Skin epidermis (tissue), 12 donors: ENCODE data around the gene IER5.
A peak's percentile ranks its signal among the peaks of the same experiment; 100 is the strongest.

Experiments used
- H3K27ac ChIP-seq, 21 experiments: fragments of 200-600 bp; sonication (generic) in 11 of 21; one replicate each; pipeline ENCODE4 v1.5.0; 2020; ENCODE audit warnings: mild to moderate bottlenecking in 3 of 21, inconsistent platforms in 2 of 21, moderate library complexity in 2 of 21
- H3K4me3 ChIP-seq, 7 experiments: fragments of 200-600 bp; sonication (generic) in 2 of 7; one replicate each; pipeline ENCODE4 v1.5.0; 2020; ENCODE audit warnings: inconsistent platforms in 2 of 7, mild to moderate bottlenecking in 2 of 7, moderate library complexity in 1 of 7

Gene IER5

DNA sequence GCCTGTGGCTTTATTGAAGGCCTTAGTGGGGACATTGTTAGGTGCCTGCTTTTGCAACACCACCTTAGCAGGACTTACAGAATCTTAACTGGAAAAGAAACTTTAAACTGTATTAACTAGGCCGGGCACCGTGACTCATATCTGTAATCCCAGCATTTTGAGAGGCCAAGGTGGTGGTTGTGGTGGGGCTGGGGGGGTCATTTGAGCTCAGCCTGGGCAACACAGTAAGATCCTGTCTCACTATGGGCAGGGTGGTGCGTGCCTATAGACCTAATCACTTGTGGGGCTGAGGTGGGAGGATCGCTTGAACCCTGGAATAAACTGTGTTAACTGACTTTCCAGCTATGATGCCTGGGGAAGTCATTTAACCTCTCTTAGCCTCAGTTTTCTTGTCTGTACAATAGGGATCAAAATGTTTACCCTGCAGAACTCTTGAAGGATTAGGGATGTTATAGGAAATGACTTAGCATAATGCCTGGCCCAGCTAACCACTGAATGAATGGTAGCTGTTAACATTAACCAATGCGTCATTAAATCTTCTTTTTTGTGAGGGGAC is 39.5 kb downstream of the IER5 start:
- Histone ChIP-seq H3K27ac (peak overlapping the region in 3 of 21 experiments; percentile 30 to 48 (median 48)), H3K4me3 (no peak overlapping the region)

DNA sequence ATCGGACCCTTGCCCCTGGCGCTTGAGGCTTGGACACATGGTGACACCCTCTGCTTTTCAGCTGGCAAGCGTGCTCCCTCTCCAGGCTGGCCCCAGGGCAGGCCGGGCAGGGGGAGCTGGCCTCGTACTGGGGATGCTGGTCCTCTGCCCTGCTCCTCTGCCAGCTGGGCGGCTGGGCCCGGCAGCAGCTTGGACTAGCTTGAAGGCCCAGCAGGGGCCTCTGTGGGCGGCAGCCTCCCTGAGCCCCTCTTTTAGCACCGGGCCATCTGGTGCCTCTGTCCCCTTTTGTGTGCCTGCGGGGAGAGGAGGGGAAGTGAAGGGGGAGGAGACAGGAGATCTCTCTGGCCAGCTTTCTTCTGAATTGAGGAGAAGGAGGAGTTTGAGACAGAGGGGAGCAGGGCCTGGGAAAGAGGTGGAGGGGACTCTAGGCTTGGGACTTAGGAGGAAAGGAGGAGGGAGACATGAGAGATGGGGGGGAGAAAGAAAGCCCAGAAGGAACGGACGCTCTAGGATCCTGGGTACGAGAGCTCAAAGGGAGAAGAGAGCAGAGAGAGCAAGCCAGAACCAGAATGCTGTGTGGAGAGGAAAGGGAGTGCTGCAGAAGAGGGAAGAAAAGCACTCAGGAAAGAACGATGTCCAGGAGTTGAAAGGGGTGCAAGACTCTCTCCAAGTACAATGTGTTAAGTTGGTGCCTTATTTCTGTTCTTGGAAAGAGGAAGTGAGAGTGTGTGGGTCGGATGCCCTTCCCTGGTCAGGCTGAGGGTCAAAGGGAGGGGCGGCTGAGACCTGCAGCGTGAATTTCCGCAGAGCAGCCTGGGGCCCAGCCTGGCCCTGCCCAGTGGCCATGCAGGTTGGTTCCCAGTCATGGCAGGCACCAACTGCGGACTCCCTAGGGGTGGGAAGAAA is 40.3 kb downstream of the IER5 start:
- H3K27ac ChIP-seq: peak overlapping the region in 11 of 21 experiments; percentile 15 to 70 (median 48)

GRCh38 chr1:181129771-181130606 is 41.5 kb downstream of the IER5 start:
- H3K4me3 ChIP-seq: no peak overlapping the region
- no peak overlapping the region for H3K27ac ChIP-seq

More for the DNA sequence above, 40.3 kb downstream of the IER5 start:
- H3K4me3 ChIP-seq: no peak overlapping the region

- Histone ChIP-seq H3K4me3 (no peak overlapping the region), H3K27ac (no peak overlapping the region)
Observed at GRCh38 chr1:181131255-181131941, 42.9 kb downstream of the IER5 start.

GRCh38 chr1:181133441-181133951 is 45.0 kb downstream of the IER5 start:
- no peak overlapping the region for H3K4me3 ChIP-seq

GRCh38 chr1:181133969-181134418 is 45.5 kb downstream of the IER5 start:
- Histone ChIP-seq H3K27ac (peak overlapping the region in 12 of 21 experiments; percentile 34 to 96 (median 58)), H3K4me3 (no peak overlapping the region)

More at GRCh38 chr1:181133441-181133951, 45.0 kb downstream of the IER5 start:
- peak overlapping the region in 10 of 21 experiments; percentile 11 to 89 (median 54) for H3K27ac ChIP-seq

DNA sequence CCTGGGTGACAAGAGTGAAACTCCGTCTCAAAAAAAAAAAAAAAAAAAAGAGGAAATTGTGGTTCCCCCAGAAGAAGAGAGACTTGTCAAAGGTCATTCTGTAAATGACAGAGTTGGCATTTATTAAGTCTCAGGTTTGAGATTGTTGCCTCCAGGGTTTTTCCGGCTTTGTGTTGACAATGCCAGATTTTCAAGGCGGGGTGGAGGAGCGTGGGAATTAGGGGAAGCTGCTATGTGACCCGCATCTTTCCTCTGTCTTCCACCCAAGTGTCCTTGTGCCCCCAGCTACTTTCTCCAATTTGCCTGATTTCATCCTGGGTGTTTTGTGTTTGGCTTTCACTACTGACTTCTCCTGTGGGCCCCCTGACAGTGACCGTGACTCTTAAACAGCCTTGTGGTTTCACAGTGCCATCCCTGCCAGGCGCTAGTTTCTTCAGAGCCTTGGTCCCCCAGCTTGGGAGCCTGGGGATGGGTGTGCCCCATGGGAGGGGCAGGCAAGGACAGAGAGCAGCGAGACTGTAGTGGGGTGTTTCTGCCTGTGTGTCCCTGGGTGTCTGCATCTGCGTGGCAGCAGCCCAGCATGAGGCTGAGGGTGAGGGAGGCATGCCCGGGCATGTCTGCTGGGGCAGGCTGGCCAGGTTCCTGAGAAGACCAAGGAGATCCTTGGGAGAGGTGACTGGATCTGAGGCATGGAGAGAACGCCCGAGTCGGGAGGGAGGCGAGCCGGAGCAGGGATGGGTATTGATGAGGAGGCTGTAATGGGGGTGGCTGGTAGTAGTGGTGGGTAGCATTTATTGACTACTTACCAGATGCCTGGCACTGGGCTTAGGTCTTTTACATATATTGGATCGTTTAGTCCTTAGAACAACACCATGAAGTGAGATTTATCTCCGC is 46.3 kb downstream of the IER5 start:
- Histone ChIP-seq H3K4me3 (no peak overlapping the region), H3K27ac (peak overlapping the region in 20 of 21 experiments; percentile 35 to 96 (median 81))

DNA sequence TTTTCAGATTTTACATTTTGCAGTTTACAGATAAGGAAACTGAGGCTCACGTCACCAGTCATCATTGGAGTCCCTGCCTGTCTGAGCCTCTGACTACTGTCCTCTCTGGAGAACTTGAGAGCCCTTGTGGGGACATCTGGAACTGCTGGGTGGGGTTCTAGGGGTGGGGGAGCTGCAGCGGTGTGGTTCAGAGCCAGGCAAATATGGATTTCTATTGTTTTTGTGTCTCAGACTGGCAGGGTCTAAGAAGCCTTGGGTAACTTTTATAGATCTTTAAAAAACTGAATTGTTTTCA is 46.9 kb downstream of the IER5 start:
- Histone ChIP-seq H3K27ac (peak overlapping the region in 20 of 21 experiments; percentile 35 to 96 (median 81)), H3K4me3 (no peak overlapping the region)

- H3K4me3 ChIP-seq: no peak overlapping the region
- peak overlapping the region in 17 of 21 experiments; percentile 35 to 96 (median 81) for H3K27ac ChIP-seq
Observed at GRCh38 chr1:181135815-181136737, 47.6 kb downstream of the IER5 start.

DNA sequence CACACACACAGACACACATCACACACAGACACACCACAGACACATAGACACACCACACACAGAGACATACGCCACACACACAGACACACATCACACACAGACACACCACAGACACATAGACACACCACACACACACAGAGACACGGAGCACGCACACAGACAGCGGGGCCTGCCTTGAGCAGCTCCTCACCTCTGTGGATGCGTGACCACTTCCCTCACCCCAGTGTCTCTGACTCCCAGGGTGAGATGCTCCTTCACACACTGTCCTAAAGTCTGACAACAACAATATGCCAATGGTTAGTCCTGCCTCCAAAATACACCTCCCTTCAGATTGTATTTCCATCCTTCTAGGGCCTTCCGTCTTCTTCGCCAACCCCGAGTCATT is 48.2 kb downstream of the IER5 start:
- Histone ChIP-seq H3K27ac (peak overlapping the region in 9 of 21 experiments; percentile 40 to 96 (median 83)), H3K4me3 (no peak overlapping the region)

GRCh38 chr1:181137217-181137743 is 48.8 kb downstream of the IER5 start:
- Histone ChIP-seq H3K4me3 (no peak overlapping the region), H3K27ac (no peak overlapping the region)

GRCh38 chr1:181139631-181140061 is 51.1 kb downstream of the IER5 start:
- Histone ChIP-seq H3K4me3 (no peak overlapping the region), H3K27ac (no peak overlapping the region)

GRCh38 chr1:181140398-181140797 is 51.9 kb downstream of the IER5 start:
- Histone ChIP-seq H3K27ac (peak overlapping the region in 3 of 21 experiments; percentile 30 to 57 (median 48)), H3K4me3 (no peak overlapping the region)

- H3K4me3 ChIP-seq: no peak overlapping the region
- peak overlapping the region in 5 of 21 experiments; percentile 1 to 57 (median 30) for H3K27ac ChIP-seq
Observed at GRCh38 chr1:181140891-181141290, 52.4 kb downstream of the IER5 start.

DNA sequence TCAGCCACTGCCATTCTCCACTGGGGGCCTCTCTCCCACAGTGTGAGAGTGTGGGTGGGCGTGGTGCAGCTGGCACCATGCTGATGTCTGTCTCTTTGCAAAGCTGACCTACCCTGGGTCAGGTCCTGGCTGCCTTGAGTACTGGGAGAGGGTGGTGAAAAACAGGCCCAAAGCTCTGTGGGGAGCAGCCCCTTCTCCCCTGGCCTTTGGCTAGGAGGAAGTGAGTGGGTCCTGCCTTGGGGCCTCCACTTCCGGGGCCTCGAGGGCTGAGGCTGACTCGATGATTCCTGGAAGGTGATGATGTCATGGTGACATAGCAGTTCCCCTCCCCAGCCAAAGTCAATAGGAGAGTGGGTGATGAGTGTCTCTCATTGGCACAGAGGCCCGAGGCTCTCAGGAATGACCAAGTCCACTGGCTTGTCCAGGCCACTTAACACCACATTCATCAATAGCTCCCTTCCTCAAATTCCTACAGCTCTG is 53.0 kb downstream of the IER5 start:
- peak overlapping the region in 8 of 21 experiments; percentile 1 to 62 (median 32) for H3K27ac ChIP-seq
- no peak overlapping the region for H3K4me3 ChIP-seq
